ENCODE data around the gene HSBP1L1. TPM values are rescaled to one million over a fixed set of nuclear protein-coding genes. Genes with fewer than 3 reads are reported as not detected.
A peak's percentile ranks its signal among the peaks of the same experiment; 100 is the strongest.

The HSBP1L1 gene
- total and polyA plus RNA-seq, 2 of the 13 experiments (the other 11 are each of a cell fraction or from before 2014, with no cell fraction given), result 22.6 to 45.1 TPM

- peak within 1 kb of the TSS; percentile 84 to 96 (median 85) for H3K4me3 ChIP-seq (replicated peaks in 1 of 3; ENCODE audit: insufficient read depth in 1 of 3, low read depth in 2 of 3, low read length in 3 of 3)
- H3K4me1 ChIP-seq (ENCODE audit: insufficient read depth, low read length), result peaks cover 51% of the 10 kb centered on the region
- ChIA-PET CTCF (ENCODE audit: low intra/inter-chr PET ratio, low total read pairs) (interaction anchor here (2.1 kb wide), 1 partner anchor 54 kb away, joined by 8 read pairs; no protein-coding TSS in a partner anchor), POLR2A (interaction anchor here (0.7 to 6.1 kb wide), 8 partner anchors 21 to 120 kb away, joined by 3 to 45 read pairs (median 6); partner anchors contain the start of genes ADNP2, HSBP1L1 and RBFA)
- BruUV-seq (replicated peaks), result TSS peak; percentile 88
- peak within 1 kb of the TSS; percentile 92 for H3K9ac ChIP-seq (ENCODE audit: insufficient read depth, low read depth, low read length)
- peaks cover 3 to 13% of the 10 kb centered on the region in 2 experiments; a peak in 4 of 5 replicates for H3K36me3 ChIP-seq (replicated peaks in 1 of 2; ENCODE audit: control insufficient read depth in 1 of 2, insufficient read depth in 2 of 2, low read length in 2 of 2)
- H3K79me2 ChIP-seq (ENCODE audit: insufficient read depth, low read length), result peaks cover 48% of the 10 kb centered on the region
- peak; percentile 69 for DNase-seq (ENCODE audit: low spot score)
- H3K27ac ChIP-seq (ENCODE audit: extremely low read length, insufficient read depth, low read length), result peak within 1 kb of the TSS; percentile 85
- 0% methylated on average over 11 of the region's 71 CpGs for WGBS (ENCODE audit: low lambda C conversion rate)
- intact Hi-C loops (cut with micrococcal nuclease; ENCODE audit: unreplicated experiment) (loop anchor here (1.0 to 2.0 kb wide), 4 partner anchors 38 to 116 kb away; partner anchors contain the start of genes RBFA and SLC66A2), in situ Hi-C loops (cut with HindIII; ENCODE audit: extremely low pct_ligation_motif_present, low pct_unique_long_range_greater_than_20kb) (loop anchor here (5.0 kb wide), 1 partner anchor 44 kb away; the partner anchor contains the start of gene RBFA)
- H3K9me3 ChIP-seq (ENCODE audit: low read length), result no peaks in the 10 kb centered on the region
- peak; percentile 95 for ATAC-seq
- H3K27me3 ChIP-seq (ENCODE audit: control insufficient read depth in 1 of 2, insufficient read depth in 2 of 2, low read length in 2 of 2), result no peaks in the 10 kb centered on the region; a peak in 1 of 5 replicates
- FAIRE-seq, result peak; percentile 58
- H2AFZ ChIP-seq (ENCODE audit: low read length), result no peak within 1 kb of the TSS
- H4K20me1 ChIP-seq (ENCODE audit: insufficient read depth, low read length), result peaks cover 27% of the 10 kb centered on the region
- peak within 1 kb of the TSS; percentile 97 for H3K4me2 ChIP-seq (ENCODE audit: low read depth, low read length)
- TF ChIP-seq NAIF1 (CRISPR knock-in tag; IDR thresholded peaks at IDR 0.05; ENCODE audit: borderline replicate concordance), result peak; percentile 51; the same call in 1 of the 2 replicates
- TF ChIP-seq ZBTB42 (CRISPR knock-in tag; IDR thresholded peaks at IDR 0.05), result no peak; the same call in 1 of the 2 replicates
- TF ChIP-seq ZNF558 (CRISPR knock-in tag; IDR thresholded peaks at IDR 0.05; ENCODE audit: borderline replicate concordance), result 0 out of 2 replicates have a peak, but pooled peaks have one; percentile 33
- 0 out of 2 replicates have a peak, but pooled peaks have one; percentile 16 for TF ChIP-seq ZNF672 (CRISPR knock-in tag; IDR thresholded peaks at IDR 0.05)
- TF ChIP-seq FIP1L1 (IDR thresholded peaks at IDR 0.05; ENCODE audit: borderline replicate concordance, insufficient read depth, low read depth, low read length), result no peak
- peak; percentile 61 for TF ChIP-seq ASH2L (IDR thresholded peaks at IDR 0.05; ENCODE audit: insufficient read length, low read depth, low read length)
- 0 out of 2 replicates have a peak, but pooled peaks have one; percentile 11 for TF ChIP-seq ZNF124 (CRISPR knock-in tag; IDR thresholded peaks at IDR 0.05)
- no peak for TF ChIP-seq RARA (CRISPR knock-in tag; IDR thresholded peaks at IDR 0.05)
- TF ChIP-seq TMF1 (CRISPR knock-in tag; IDR thresholded peaks at IDR 0.05; ENCODE audit: low read depth), result peak; percentile 20; the same call in 1 of the 2 replicates
- peak; percentile 29; the same call in 1 of the 2 replicates for TF ChIP-seq ZNF629 (CRISPR knock-in tag; conservative IDR thresholded peaks at IDR 0.05)
- peak; percentile 18; the same call in 1 of the 2 replicates for TF ChIP-seq SOX5 (CRISPR knock-in tag; IDR thresholded peaks at IDR 0.05; ENCODE audit: borderline replicate concordance)
- 0 out of 2 replicates have a peak, but pooled peaks have one; percentile 24 for TF ChIP-seq MEF2D (CRISPR knock-in tag; IDR thresholded peaks at IDR 0.05)
- TF ChIP-seq GATAD1 (CRISPR knock-in tag; IDR thresholded peaks at IDR 0.05), result peak; percentile 93
- TF ChIP-seq TEAD3 (CRISPR knock-in tag; optimal IDR thresholded peaks at IDR 0.05; ENCODE audit: borderline replicate concordance), result peak; percentile 64
- 0 out of 2 replicates have a peak, but pooled peaks have one; percentile 58 for TF ChIP-seq TBP (CRISPR knock-in tag; IDR thresholded peaks at IDR 0.05)
- TF ChIP-seq NONO (IDR thresholded peaks at IDR 0.05), result no peak
- TF ChIP-seq NONO (CRISPR knock-in tag; conservative IDR thresholded peaks at IDR 0.05), result peak; percentile 97
- no peak for TF ChIP-seq ZFP41 (CRISPR knock-in tag; IDR thresholded peaks at IDR 0.05; ENCODE audit: borderline replicate concordance)
- 0 out of 2 replicates have a peak, but pooled peaks have one; percentile 38 for TF ChIP-seq ZNF138 (CRISPR knock-in tag; IDR thresholded peaks at IDR 0.05; ENCODE audit: low read depth)
- TF ChIP-seq ZNF816 (CRISPR knock-in tag; IDR thresholded peaks at IDR 0.05; ENCODE audit: borderline replicate concordance), result peak; percentile 72; the same call in 1 of the 2 replicates
- TF ChIP-seq POLR2AphosphoS2 (IDR thresholded peaks at IDR 0.05; ENCODE audit: low read depth, low read length), result 0 out of 2 replicates have a peak, but pooled peaks have one; percentile 58
- TF ChIP-seq ZNF670 (CRISPR knock-in tag; IDR thresholded peaks at IDR 0.05; ENCODE audit: borderline replicate concordance), result peak; percentile 72; the same call in 1 of the 2 replicates
- TF ChIP-seq, protein P1, sequence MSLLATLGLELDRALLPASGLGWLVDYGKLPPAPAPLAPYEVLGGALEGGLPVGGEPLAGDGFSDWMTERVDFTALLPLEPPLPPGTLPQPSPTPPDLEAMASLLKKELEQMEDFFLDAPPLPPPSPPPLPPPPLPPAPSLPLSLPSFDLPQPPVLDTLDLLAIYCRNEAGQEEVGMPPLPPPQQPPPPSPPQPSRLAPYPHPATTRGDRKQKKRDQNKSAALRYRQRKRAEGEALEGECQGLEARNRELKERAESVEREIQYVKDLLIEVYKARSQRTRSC (CRISPR knock-in tag; IDR thresholded peaks at IDR 0.05; ENCODE audit: low read depth), result 0 out of 2 replicates have a peak, but pooled peaks have one; percentile 46
- TF ChIP-seq ZFP90 (CRISPR knock-in tag; IDR thresholded peaks at IDR 0.05; ENCODE audit: borderline replicate concordance), result no peak
These were observed 24.2 kb downstream of the HSBP1L1 start, which contains the start of gene TXNL4A for GRCh38 chr18:79988451-79989194. Gene TXNL4A, minus strand, starts transcription at chr18:79988563. Its CDS starts 171 bp downstream, at chr18:79988392.

Data from HepG2 (cell line).